Hypothalamus (tissue), 51 donors: ENCODE measurements around the gene SLC9A2.

Experiments
- DNase-seq, 51 donors: peaks; one replicate each; lab custom pipeline; 2025; lab: John Stamatoyannopoulos, UW

Gene SLC9A2

GRCh38 chr2:102615620-102616436 is 3.5 kb upstream of the SLC9A2 start:
- peak in 18 of 51 donors; percentile 4 to 56 (median 34) for DNase-seq

DNA sequence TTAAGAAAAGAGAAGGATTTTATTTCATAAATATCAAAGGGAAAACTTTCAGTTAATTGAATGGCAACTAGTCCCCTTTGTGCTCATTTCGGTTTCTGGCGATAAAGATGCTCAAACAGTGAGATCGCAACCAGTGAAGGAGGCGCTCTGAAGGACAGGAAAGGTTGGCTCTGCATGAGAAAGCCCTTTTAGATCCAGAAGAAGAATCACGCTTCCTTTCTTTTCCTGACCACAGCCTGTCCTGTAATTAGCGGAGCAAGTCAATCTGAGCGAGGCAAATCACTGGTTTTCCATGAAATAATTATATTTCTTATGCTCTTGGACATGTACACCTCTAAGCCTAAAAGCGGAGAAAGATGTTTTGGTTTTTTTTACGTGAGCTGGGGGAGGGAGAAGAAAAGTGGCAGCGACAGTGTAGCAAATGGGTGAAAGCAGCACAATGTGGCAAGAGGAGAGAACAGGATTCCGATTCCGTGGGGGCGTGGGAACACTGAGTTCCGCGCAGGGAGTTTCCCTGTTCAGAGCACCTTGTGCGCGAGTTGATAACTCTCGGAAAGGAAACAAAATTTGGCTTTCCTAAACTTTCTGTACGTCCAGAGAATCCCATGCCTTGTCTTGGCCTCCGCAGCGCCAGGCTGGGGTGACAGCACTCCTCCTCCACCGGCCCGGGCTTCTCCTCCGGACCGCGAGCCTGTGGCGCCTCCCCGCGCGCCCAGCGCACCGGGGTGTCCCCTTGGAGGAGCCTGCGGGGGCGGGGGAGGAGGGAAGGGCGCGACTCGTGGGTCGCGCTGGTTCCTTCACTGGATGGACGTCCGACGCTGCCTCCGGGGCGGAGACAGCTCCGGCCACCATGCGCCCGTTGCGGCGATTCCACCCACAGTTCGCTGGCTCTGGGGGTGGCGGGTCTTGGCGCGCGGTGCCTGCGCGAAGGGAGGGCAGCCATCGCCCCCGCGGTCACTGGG is 620 bp upstream of the SLC9A2 start:
- peak in 2 of 51 donors; percentile 5 to 26 for DNase-seq

DNA sequence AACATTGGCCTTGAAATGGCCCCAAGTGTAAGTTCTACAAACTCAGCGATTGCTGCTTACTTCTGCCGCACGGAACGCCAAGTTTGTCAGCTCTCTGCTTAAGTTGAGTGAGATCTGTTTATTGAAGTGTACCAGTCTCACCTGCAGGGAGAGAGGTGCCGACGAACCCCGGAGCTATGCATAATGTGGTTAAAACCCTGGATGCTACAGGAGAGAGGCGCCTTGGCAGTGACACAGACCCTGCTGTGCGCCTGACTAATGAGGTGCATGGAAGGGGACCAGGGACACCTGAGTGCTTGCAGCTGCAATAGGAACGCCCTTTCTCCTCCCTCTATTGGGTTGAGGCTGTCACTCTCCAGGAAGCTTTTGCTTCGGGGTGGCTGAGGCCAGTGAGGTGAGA is 979 bp downstream of the SLC9A2 start:
- no peak for DNase-seq

GRCh38 chr2:102621630-102622029 is 2.3 kb downstream of the SLC9A2 start:
- no peak for DNase-seq

GRCh38 chr2:102622646-102623045 is 3.3 kb downstream of the SLC9A2 start:
- no peak for DNase-seq

DNA sequence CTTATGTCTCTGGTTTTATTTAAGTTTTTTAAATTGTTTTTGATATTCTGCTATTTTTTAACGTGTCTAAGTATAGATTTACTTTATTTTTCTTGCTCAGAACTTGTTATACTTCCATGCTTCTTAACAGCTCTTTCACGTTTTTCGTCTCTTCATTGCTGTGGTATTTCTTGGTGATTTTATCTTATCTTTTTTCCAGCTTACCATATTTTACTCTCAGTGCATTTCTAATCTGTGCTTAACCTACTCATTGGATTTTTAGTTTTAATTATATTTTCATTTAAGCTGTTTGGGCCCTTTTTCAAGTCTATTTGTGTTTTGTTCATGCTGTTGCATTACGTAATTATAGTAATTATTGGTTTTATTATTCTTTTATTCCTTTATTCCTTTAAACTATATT is 11.1 kb downstream of the SLC9A2 start:
- no peak for DNase-seq

GRCh38 chr2:102632380-102633175 is 13.2 kb downstream of the SLC9A2 start:
- no peak for DNase-seq

DNA sequence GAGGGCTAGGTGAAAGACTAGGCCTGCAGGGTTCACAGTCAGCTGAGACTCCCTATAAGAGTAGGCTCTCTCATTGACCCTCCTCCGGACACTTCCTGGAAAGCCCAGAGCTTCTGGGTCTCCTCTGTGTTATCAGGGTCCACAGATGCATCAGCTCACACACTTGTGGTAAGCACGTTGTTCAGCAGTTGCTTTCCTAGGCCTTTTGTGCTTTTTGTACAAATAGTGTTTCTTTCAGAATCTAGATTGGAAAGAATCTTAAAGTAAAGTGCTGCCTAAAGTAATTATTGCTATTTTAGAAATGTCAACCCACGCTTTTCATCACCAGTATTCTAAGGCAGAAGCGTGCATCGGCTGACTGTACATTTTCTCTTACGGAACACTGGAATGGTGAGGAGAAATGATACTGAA is 15.5 kb downstream of the SLC9A2 start:
- no peak for DNase-seq

DNA sequence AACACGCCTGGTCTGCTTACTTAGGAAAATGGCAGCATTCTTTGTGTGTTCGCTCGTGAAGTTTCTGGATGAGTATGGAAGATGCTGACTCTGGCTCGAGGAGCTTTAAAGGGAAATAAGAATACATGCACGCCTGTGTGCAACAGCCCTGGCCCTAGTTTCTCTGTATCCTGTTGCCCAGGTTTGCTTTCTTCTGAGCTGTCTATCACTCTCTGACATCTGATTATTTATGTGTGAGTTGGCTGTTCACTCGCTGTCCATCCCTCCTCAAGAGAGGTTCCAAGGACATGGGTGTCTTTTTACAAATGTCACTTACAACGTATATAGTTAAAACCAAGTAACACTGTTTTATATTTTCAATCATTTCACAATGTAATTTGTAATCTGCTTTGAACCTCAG is 16.0 kb downstream of the SLC9A2 start:
- DNase-seq = no peak

GRCh38 chr2:102636283-102636907 is 17.0 kb downstream of the SLC9A2 start:
- DNase-seq = no peak

DNA sequence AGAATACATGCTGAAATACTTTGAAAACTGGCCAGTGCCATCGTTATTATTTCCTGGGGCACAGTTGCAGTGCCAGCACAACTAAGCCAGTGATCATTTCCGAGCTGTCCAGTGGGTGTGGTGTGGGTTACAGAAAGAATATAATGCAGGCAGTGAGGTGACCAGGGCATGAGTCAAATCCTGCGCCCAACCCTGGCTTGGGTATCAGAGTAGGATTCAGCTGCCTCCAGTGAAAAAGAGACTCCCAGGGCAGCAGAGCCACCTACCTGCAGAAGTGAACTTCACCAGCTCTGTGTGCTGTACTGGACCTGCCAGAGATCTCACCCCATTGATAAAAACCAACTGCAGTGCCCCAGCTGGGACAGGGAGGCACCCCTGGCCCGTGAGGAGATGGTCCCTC is 18.0 kb downstream of the SLC9A2 start:
- no peak for DNase-seq

DNA sequence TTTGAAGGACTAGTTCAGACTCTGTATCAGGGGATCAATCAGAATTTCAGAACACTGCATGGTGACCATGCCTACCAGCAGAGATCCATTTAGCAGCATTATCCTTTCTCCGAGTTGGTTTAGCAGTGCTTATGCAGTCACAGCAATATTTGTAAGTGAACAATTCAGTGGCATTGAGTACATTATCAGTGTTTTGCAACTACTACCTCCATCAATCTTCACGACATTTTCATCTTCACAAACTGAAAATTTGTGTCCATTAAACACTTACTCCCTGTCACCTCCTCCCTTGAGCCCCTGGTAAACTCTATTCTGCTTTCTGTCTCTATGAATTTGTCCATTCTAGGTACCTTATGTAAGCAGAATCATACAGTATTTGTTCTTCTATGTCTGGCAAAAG is 20.1 kb downstream of the SLC9A2 start:
- no peak for DNase-seq

DNA sequence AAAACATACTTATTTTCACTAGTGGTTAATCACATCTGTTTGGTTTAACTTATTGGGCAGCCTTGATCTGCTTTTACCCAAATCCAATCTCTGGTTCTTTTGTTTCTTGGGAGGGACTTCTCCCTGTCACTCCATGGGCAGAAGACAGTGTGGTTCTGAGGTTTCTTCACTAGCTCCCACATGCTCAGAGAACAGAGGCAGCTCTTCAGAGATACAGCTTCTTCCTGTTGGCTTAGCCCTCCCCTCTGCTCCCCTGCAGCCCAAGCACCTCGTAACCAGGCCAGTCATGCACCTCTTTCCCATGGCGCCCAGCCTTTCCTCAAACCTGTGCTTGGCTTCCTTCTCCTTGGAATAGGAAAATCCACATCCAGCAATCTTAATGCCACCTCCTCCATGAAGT is 32.8 kb downstream of the SLC9A2 start:
- DNase-seq = no peak

DNA sequence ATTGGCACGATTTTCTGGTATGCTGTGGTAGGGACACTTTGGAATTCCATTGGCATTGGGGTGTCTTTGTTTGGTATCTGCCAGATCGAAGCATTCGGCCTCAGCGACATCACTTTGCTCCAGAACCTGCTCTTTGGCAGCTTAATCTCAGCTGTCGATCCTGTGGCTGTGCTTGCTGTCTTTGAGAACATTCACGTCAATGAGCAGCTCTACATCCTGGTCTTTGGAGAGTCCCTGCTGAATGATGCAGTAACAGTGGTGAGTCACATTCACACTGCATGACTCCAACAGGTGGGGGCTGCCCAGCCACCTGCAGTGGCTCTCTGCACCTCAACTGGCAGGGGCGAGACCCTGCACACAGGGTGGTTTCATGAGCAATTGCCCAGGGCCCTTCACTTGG is 38.4 kb downstream of the SLC9A2 start:
- no peak for DNase-seq

DNA sequence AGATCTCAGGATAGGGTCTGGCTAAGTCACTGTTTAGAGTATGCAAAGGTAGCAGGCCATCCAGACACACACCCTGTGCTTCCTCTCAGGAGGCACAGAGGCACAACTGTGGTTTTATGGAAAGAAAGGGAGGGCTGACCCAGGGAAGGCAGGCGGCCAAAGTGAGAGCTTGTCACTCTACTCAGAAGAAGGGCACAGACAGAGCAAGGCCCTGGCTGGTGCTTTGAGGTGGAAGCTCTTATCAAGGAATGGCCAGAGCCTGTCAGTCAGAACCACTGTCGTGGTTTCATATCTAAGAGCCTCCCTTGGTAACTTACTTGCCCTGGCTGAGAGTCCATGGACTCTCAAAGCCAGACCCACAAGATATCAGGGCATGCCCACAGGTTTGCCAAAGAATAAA is 40.7 kb downstream of the SLC9A2 start:
- no peak for DNase-seq

DNA sequence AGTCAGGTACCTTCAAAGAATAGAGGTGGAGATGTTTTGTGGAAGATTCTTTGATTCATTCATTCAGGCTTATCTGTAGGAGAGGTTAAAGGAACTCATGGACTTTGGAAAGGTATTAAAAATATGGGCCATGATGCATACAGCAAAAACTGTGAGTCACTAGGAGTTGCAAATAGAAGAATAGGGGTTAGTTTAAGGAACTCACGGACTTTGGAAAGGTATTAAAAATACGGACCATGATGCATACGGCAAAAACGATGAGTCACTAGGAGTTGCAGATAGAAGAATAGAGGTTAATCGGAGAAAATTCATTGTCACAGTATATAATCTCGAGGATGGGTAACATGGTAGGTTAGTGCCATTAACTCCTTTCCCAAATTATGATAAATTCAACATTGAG is 41.2 kb downstream of the SLC9A2 start:
- DNase-seq = no peak

DNA sequence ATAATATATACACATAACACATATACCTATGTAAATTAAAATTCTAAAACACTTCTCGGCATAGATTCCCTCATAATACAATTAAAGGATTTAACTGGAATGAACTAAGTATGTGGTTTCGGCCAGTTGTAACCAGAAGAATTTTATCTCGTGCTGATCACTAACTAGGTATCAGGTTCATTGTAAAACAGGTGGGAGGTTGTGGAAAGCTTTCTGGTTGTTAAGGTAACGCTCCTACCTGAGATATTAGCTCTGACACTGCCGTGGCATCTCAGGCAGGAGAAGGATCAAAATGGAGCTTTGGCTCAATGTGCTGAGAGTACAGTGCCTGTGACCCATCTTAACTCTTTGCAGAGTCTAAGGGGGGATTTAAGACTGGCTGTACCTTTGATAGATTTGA is 42.5 kb downstream of the SLC9A2 start:
- peak in 1 of 51 donors; percentile 26 for DNase-seq

DNA sequence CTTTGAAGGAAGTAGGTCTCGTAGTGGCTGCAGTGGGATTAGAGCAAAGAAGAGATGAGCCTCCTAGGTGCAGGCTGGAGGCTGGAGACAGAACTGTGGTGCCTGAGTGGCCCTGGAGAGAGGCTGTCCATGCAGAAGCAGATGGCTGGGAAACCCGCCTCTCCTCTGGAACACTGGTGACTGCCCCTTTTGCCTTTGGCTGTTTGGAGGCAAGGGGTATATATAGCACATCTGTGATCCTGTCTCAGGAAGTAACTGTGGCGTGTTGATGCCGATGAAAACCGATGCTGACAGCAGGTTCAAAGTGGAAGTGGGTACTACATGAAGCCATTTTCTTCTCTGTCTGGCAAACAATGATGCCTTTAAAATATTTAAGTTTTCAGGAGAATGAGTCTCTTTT is 43.5 kb downstream of the SLC9A2 start:
- DNase-seq = no peak

DNA sequence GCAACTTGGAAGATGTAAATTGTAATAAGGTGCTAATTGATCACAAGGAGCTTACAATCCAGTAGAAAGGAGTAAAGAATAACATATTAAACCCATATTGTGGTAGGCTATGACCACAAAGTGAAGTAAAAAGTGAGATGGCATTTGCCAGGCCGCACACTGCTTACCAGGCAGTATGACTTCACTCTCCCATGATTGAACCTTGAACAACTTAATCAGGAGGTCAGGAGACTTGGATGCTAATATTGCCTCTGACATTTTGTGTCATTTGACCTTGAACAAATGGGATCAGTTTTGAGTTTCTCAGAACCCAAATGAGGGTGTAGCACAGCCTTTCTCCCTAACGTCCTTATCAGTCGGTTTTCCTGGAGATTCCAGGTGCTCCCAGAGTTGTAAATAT is 44.0 kb downstream of the SLC9A2 start:
- DNase-seq = no peak

- DNase-seq = peak in 3 of 51 donors; percentile 4 to 53 (median 26)
Measured at GRCh38 chr2:102664471-102664909, 45.1 kb downstream of the SLC9A2 start.
